Measurements from ENCODE around the gene PROKR1. TPM values are rescaled to one million over a fixed set of nuclear protein-coding genes. Genes with fewer than 3 reads are reported as not detected.

PROKR1 gene
- total RNA-seq, 1 donor from 2014 or later = 0.41 TPM

GRCh38 chr2:68645523-68645922 is 2.1 kb downstream of the PROKR1 start:
- peaks cover 3% of the 10 kb centered on the region for H3K4me1 Mint-ChIP-seq (ENCODE audit: unreplicated experiment)
- TF ChIP-seq CTCF (conservative IDR thresholded peaks at IDR 0.05) = no peak
- H3K36me3 Mint-ChIP-seq = no peaks in the 10 kb centered on the region
- peaks cover 84% of the 10 kb centered on the region for H3K27me3 Mint-ChIP-seq
- no peak for DNase-seq (ENCODE audit: extremely low spot score, unreplicated experiment)
- H3K4me3 Mint-ChIP-seq = no peak overlapping the region
- peaks cover 5% of the 10 kb centered on the region for H3K9me3 Mint-ChIP-seq
- H3K27ac Mint-ChIP-seq = no peak overlapping the region

GRCh38 chr2:68646303-68646702 is 2.9 kb downstream of the PROKR1 start:
- no peak for DNase-seq (ENCODE audit: extremely low spot score, unreplicated experiment)
- Mint-ChIP-seq H3K27ac (no peak overlapping the region), H3K27me3 (peaks cover 81% of the 10 kb centered on the region), H3K4me1 (ENCODE audit: unreplicated experiment) (peaks cover 3% of the 10 kb centered on the region), H3K9me3 (no peaks in the 10 kb centered on the region), H3K4me3 (no peak overlapping the region), H3K36me3 (no peaks in the 10 kb centered on the region)
- TF ChIP-seq CTCF (conservative IDR thresholded peaks at IDR 0.05) = no peak

- H3K4me3 Mint-ChIP-seq = no peak overlapping the region
These were observed 7.3 kb downstream of the PROKR1 start for GRCh38 chr2:68650645-68651044.

GRCh38 chr2:68653034-68653433 is 9.7 kb downstream of the PROKR1 start:
- Mint-ChIP-seq H3K27ac (no peak overlapping the region), H3K4me3 (no peak overlapping the region), H3K36me3 (no peaks in the 10 kb centered on the region), H3K4me1 (ENCODE audit: unreplicated experiment) (peaks cover 8% of the 10 kb centered on the region), H3K27me3 (peaks cover 64% of the 10 kb centered on the region), H3K9me3 (no peaks in the 10 kb centered on the region)
- DNase-seq (ENCODE audit: extremely low spot score, unreplicated experiment) = no peak
- TF ChIP-seq CTCF (conservative IDR thresholded peaks at IDR 0.05) = no peak

More at GRCh38 chr2:68650645-68651044, 7.3 kb downstream of the PROKR1 start:
- Mint-ChIP-seq H3K4me1 (ENCODE audit: unreplicated experiment) (peaks cover 8% of the 10 kb centered on the region), H3K9me3 (no peaks in the 10 kb centered on the region), H3K27me3 (peaks cover 68% of the 10 kb centered on the region), H3K27ac (no peak overlapping the region), H3K36me3 (no peaks in the 10 kb centered on the region)
- TF ChIP-seq CTCF (conservative IDR thresholded peaks at IDR 0.05) = no peak
- DNase-seq (ENCODE audit: extremely low spot score, unreplicated experiment) = no peak

- Mint-ChIP-seq H3K36me3 (no peaks in the 10 kb centered on the region), H3K4me1 (ENCODE audit: unreplicated experiment) (peaks cover 8% of the 10 kb centered on the region), H3K27me3 (peaks cover 64% of the 10 kb centered on the region), H3K9me3 (no peaks in the 10 kb centered on the region), H3K27ac (no peak overlapping the region), H3K4me3 (no peak overlapping the region)
- no peak for TF ChIP-seq CTCF (conservative IDR thresholded peaks at IDR 0.05)
- no peak for DNase-seq (ENCODE audit: extremely low spot score, unreplicated experiment)
These were observed 10.2 kb downstream of the PROKR1 start for GRCh38 chr2:68653538-68653982.

- peaks cover 8% of the 10 kb centered on the region for H3K4me1 Mint-ChIP-seq (ENCODE audit: unreplicated experiment)
- no peaks in the 10 kb centered on the region for H3K36me3 Mint-ChIP-seq
- H3K4me3 Mint-ChIP-seq = no peak overlapping the region
- H3K9me3 Mint-ChIP-seq = no peaks in the 10 kb centered on the region
- TF ChIP-seq CTCF (conservative IDR thresholded peaks at IDR 0.05) = no peak
- peaks cover 42% of the 10 kb centered on the region for H3K27me3 Mint-ChIP-seq
- DNase-seq (ENCODE audit: extremely low spot score, unreplicated experiment) = no peak
- H3K27ac Mint-ChIP-seq = no peak overlapping the region
These were observed 14.9 kb downstream of the PROKR1 start for GRCh38 chr2:68658266-68658665.

All from type B pancreatic cell (in vitro differentiated cells).